ENCODE measurements around the gene FHOD1.

Gene FHOD1

DNA sequence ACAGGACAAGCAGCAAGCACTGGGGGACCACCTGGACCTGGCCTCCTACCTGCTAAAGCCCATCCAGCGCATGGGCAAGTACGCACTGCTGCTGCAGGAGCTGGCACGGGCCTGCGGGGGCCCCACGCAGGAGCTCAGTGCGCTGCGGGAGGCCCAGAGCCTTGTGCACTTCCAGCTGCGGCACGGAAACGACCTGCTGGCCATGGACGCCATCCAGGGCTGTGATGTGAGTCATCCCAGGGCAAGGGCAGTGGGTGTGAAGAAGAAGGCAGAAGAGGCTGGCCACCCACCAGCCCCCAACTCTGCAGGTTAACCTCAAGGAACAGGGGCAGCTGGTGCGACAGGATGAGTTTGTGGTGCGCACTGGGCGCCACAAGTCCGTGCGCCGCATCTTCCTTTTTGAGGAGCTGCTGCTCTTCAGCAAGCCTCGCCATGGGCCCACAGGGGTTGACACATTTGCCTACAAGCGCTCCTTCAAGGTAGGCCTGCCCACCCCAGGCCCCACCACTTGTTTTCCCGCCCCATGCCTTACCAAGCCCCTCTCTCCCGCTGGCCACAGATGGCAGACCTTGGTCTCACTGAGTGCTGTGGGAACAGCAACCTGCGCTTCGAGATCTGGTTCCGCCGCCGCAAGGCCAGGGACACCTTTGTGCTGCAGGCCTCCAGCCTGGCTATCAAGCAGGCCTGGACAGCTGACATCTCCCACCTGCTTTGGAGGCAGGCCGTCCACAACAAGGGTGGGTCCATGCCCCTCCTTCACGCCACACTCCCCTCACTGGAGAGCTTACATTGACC is 39.4 kb upstream of the FHOD1 start:
- no peak for DNase-seq (ENCODE audit: low spot score)
- TF ChIP-seq CTCF (IDR thresholded peaks at IDR 0.05; ENCODE audit: borderline replicate concordance, control extremely low read depth, extremely low read depth, insufficient read depth, missing control alignments) = no peak

GRCh38 chr16:67284699-67285646 is 37.7 kb upstream of the FHOD1 start:
- in situ Hi-C loops (cut with MboI; ENCODE audit: low sequenced_read_pairs, unreplicated experiment) = no loop called here
- TF ChIP-seq CTCF (IDR thresholded peaks at IDR 0.05; ENCODE audit: borderline replicate concordance, control extremely low read depth, extremely low read depth, insufficient read depth, missing control alignments) = no peak
- no peak for DNase-seq (ENCODE audit: low spot score)

More for the DNA sequence above, 39.4 kb upstream of the FHOD1 start:
- in situ Hi-C loops (cut with MboI; ENCODE audit: low sequenced_read_pairs, unreplicated experiment) = no loop called here

GRCh38 chr16:67283826-67284555 is 36.7 kb upstream of the FHOD1 start:
- no peak for TF ChIP-seq CTCF (IDR thresholded peaks at IDR 0.05; ENCODE audit: borderline replicate concordance, control extremely low read depth, extremely low read depth, insufficient read depth, missing control alignments)
- DNase-seq (ENCODE audit: low spot score) = no peak
- in situ Hi-C loops (cut with MboI; ENCODE audit: low sequenced_read_pairs, unreplicated experiment) = no loop called here

- no peak for TF ChIP-seq CTCF (IDR thresholded peaks at IDR 0.05; ENCODE audit: borderline replicate concordance, control extremely low read depth, extremely low read depth, insufficient read depth, missing control alignments)
- no peak for DNase-seq (ENCODE audit: low spot score)
Measured at GRCh38 chr16:67283039-67283825, 36.0 kb upstream of the FHOD1 start.

DNA sequence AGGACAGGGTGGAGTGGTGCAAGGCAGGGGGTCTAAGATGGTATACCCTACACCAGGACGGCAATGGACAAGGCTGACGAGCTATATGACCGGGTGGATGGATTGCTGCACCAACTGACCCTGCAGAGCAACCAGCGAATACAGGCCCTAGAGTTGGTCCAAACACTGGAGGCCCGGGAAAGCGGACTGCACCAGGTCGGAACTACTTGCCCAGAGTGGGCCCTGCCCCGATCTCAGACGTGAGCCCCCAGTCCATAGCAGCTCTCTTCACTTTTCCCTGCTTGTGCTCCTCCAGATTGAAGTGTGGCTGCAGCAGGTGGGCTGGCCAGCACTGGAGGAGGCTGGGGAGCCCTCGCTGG is 35.1 kb upstream of the FHOD1 start:
- no peak for TF ChIP-seq CTCF (IDR thresholded peaks at IDR 0.05; ENCODE audit: borderline replicate concordance, control extremely low read depth, extremely low read depth, insufficient read depth, missing control alignments)
- DNase-seq (ENCODE audit: low spot score) = no peak
- in situ Hi-C loops (cut with MboI; ENCODE audit: low sequenced_read_pairs, unreplicated experiment) = no loop called here

More at GRCh38 chr16:67283039-67283825, 36.0 kb upstream of the FHOD1 start:
- in situ Hi-C loops (cut with MboI; ENCODE audit: low sequenced_read_pairs, unreplicated experiment) = no loop called here
